Measurements from ENCODE around the gene ZNF761. TPM values are rescaled to one million over a fixed set of nuclear protein-coding genes. Genes with fewer than 3 reads are reported as not detected.
"Not testable (repeated sequence)": the region's sequence is repeated elsewhere in the genome, so short reads cannot be mapped to it uniquely, and the experiment has no call there.

Gene ZNF761
- polyA plus RNA-seq, 1 donor: 15.6 TPM

DNA sequence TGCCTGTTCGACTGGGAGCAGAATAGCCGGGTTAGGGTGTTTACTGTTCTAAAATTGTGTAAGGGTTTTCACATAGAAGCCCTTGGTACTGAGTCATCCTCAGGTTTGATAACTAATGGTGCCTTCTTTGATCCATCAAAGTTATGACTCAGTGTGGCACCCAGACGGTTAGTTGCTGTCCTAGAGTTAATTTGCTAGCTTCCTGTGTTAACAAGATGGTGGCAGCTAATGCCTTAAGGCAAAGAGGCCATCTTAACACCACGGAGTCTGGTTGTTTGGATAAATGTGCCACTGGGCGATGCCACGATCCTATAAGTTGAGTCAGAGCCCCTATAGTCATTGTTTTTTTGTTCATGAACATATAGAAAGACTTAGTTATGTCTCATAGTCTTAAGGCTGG is 43.7 kb downstream of the ZNF761 start:
- peaks cover 17% of the 10 kb centered on the region for H3K9me3 ChIP-seq (ENCODE audit: control insufficient read depth, low read depth, low read length)
- H3K36me3 ChIP-seq (ENCODE audit: control insufficient read depth, insufficient read depth, low read length): peaks cover 18% of the 10 kb centered on the region
- not testable (repeated sequence) for H3K27me3 ChIP-seq (ENCODE audit: control insufficient read depth, insufficient read depth, low read length); DNase-seq; H3K27ac ChIP-seq (ENCODE audit: low read length); H3K4me1 ChIP-seq (ENCODE audit: control insufficient read depth, insufficient read depth, low read length); H3K4me3 ChIP-seq (ENCODE audit: low read length)
- no CpG with 5 or more reads among the region's 6 CpGs for WGBS (ENCODE audit: insufficient coverage, low lambda C conversion rate)

DNA sequence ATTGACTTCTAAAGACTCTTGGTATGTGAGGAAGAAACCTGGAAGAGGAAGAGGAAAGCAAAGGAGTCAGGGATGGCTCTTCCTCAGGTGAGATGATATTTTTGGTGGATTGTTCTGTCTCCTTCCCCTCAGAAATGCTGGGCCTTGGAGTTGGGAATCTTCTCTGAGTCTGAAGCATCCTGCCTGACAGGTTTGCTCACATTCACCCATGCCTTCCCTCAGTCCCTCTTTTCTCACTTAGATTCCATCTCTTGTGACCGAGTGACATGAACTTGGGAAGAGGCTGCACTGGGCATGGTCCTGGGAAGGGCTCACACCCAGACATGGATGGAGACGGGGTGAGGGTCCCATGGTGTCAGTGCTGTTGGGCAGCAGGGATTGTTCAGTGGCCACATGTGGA is 52.0 kb downstream of the ZNF761 start:
- Histone ChIP-seq H3K9me3 (ENCODE audit: control insufficient read depth, low read depth, low read length) (peaks cover 45% of the 10 kb centered on the region), H3K36me3 (ENCODE audit: control insufficient read depth, insufficient read depth, low read length) (peaks cover 28% of the 10 kb centered on the region)
- DNase-seq; H3K4me3 ChIP-seq (ENCODE audit: low read length); H3K4me1 ChIP-seq (ENCODE audit: control insufficient read depth, insufficient read depth, low read length); H3K27ac ChIP-seq (ENCODE audit: low read length); H3K27me3 ChIP-seq (ENCODE audit: control insufficient read depth, insufficient read depth, low read length): not testable (repeated sequence)
- no CpG with 5 or more reads among the region's 2 CpGs for WGBS (ENCODE audit: insufficient coverage, low lambda C conversion rate)

DNA sequence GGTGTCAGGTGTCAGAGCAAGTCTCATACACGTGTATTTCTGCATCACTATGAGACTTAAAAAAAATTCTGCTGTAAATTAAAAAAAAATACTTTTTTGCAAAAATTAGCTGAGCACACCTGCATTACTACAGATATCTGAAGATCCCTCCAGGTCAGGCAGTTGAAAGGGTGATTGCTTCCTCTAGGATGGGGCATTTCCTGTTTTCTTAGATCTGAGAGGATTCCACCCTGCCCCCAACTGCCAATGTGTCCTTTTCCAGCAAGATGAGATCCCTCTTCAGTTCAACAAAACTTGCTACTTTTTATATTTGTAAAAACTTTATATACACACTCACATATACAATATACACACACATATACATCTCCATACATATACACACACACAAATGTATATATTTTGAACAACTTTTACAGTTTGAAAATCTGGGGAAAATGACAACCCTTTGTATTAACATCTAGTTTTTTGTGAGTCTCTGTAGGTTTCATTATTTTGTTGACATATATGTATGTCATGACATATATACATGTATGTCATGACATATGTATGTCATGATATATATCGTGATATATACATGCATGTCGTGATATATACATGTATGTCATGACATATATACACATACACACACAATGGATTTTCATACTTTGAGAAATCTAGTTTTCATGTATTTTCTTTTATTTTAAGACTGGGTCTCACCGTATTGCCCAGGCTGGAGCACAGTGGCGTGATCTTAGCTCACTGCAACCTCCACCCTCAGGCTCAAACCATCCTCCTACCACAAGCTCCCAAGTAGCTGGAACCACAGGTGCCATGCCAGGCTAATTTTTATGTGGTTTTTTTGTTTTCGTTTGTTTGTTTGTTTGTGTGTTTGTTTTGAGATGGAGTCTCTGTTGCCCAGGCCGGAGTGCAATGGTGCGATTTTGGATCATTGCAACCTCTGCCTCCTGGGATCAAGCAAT is 53.5 kb downstream of the ZNF761 start:
- Histone ChIP-seq H3K9me3 (ENCODE audit: control insufficient read depth, low read depth, low read length) (peaks cover 46% of the 10 kb centered on the region), H3K4me3 (ENCODE audit: low read length) (no peak overlapping the region), H3K27ac (ENCODE audit: low read length) (no peak overlapping the region), H3K27me3 (ENCODE audit: control insufficient read depth, insufficient read depth, low read length) (no peaks in the 10 kb centered on the region), H3K36me3 (ENCODE audit: control insufficient read depth, insufficient read depth, low read length) (peaks cover 31% of the 10 kb centered on the region), H3K4me1 (ENCODE audit: control insufficient read depth, insufficient read depth, low read length) (no peaks in the 10 kb centered on the region)
- no CpG with 5 or more reads among the region's 8 CpGs for WGBS (ENCODE audit: insufficient coverage, low lambda C conversion rate)
- no peak for DNase-seq

DNA sequence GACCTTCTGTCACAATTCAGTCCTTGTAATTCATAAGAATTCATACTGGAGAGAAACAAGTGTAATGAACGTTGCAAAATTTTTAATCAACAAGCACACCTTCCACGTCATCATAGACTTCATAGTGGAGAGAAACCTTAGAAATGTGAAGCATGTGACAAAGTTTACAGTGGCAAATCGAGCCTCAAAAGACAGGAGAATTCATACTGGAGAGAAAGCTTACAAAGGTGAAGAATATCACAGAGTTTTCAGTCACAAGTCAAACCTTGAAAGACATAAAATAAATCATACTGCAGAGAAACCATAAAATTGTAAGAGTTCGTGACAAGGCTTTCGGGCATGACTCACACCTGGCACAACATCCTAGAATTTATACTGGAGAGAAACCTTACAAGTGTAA is 60.4 kb downstream of the ZNF761 start:
- Histone ChIP-seq H3K9me3 (ENCODE audit: control insufficient read depth, low read depth, low read length) (peaks cover 46% of the 10 kb centered on the region), H3K4me1 (ENCODE audit: control insufficient read depth, insufficient read depth, low read length) (no peaks in the 10 kb centered on the region), H3K36me3 (ENCODE audit: control insufficient read depth, insufficient read depth, low read length) (peaks cover 29% of the 10 kb centered on the region), H3K27me3 (ENCODE audit: control insufficient read depth, insufficient read depth, low read length) (no peaks in the 10 kb centered on the region), H3K4me3 (ENCODE audit: low read length) (no peak overlapping the region), H3K27ac (ENCODE audit: low read length) (no peak overlapping the region)
- no peak for DNase-seq
- 97% methylated on average over 4 of the region's 5 CpGs for WGBS (ENCODE audit: insufficient coverage, low lambda C conversion rate)

DNA sequence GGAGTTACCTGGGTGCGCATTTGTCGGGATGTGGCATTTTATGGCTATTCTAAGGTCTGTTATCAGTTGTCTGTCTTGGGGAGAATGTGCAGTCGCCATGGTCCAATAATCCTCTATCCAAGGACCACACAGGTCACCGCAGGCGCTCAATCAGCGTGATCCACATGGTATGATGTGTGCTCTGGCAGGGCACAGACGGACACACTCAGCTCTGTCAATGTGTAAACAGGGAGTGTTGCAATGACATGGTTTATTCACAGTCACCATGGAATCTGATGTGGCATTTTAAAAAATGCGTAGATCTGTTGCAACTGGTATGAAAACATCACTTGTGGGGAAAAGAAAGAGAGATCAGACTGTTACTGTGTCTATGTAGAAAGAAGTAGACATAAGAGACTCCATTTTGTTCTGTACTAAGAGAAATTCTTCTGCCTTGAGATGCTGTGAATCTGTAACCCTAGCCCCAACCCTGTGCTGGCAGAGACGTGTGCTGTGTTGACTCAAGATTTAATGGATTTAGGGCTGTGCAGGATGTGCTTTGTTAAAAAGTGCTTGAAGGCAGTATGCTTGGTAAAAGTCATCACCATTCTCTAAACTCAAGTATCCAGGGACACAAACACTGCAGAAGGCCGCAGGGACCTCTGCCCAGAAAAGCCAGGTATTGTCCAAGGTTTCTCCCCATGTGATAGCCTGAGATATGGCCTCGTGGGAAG is 65.7 kb downstream of the ZNF761 start:
- not testable (repeated sequence) for H3K27ac ChIP-seq (ENCODE audit: low read length); H3K36me3 ChIP-seq (ENCODE audit: control insufficient read depth, insufficient read depth, low read length); H3K4me1 ChIP-seq (ENCODE audit: control insufficient read depth, insufficient read depth, low read length); H3K4me3 ChIP-seq (ENCODE audit: low read length); H3K27me3 ChIP-seq (ENCODE audit: control insufficient read depth, insufficient read depth, low read length)
- peak; percentile 60 to 63 for DNase-seq
- no CpG with 5 or more reads among the region's 11 CpGs for WGBS (ENCODE audit: insufficient coverage, low lambda C conversion rate)
- peaks cover 22% of the 10 kb centered on the region for H3K9me3 ChIP-seq (ENCODE audit: control insufficient read depth, low read depth, low read length)

DNA sequence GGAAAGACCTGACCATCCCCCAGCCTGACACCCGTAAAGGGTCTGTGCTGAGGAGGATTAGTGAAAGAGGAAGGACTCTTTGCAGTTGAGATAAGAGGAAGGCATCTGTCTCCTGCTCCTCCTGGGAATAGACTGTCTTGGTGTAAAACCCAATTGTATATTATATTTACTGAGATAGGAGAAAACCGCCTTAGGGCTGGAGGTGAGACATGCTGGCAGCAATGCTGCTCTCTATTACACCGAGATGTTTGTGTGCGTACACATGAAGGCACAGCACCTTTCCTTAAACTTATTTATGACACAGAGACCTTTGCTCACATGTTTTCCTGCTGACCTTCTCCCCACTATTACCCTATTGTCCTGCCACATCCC is 66.2 kb downstream of the ZNF761 start:
- not testable (repeated sequence) for H3K4me3 ChIP-seq (ENCODE audit: low read length); H3K27ac ChIP-seq (ENCODE audit: low read length); H3K27me3 ChIP-seq (ENCODE audit: control insufficient read depth, insufficient read depth, low read length); H3K4me1 ChIP-seq (ENCODE audit: control insufficient read depth, insufficient read depth, low read length); DNase-seq; H3K36me3 ChIP-seq (ENCODE audit: control insufficient read depth, insufficient read depth, low read length)
- no CpG with 5 or more reads among the region's 4 CpGs for WGBS (ENCODE audit: insufficient coverage, low lambda C conversion rate)
- H3K9me3 ChIP-seq (ENCODE audit: control insufficient read depth, low read depth, low read length): peaks cover 18% of the 10 kb centered on the region

DNA sequence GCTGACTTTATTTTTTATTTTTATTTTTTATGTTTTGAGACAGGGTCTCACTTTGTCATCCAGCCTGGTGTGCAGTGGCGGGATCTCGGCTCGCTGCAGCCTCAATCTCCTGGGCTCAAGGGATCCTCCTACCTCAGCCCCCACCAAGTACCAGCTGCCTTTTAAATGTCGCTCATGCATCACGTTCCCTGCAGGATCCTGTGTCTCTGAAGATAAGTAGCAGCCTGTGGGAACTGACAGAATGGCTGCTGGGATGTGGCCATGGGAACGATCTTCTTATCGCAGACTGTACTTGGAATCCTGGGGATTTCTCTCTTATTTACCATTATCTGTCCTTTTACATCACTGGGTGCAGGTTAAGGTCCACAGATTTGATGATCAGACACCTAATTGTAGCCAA is 71.4 kb downstream of the ZNF761 start:
- not testable (repeated sequence) for DNase-seq; H3K9me3 ChIP-seq (ENCODE audit: control insufficient read depth, low read depth, low read length); H3K36me3 ChIP-seq (ENCODE audit: control insufficient read depth, insufficient read depth, low read length); H3K27ac ChIP-seq (ENCODE audit: low read length); H3K4me3 ChIP-seq (ENCODE audit: low read length); H3K27me3 ChIP-seq (ENCODE audit: control insufficient read depth, insufficient read depth, low read length)
- 100% methylated on average over 2 of the region's 7 CpGs for WGBS (ENCODE audit: insufficient coverage, low lambda C conversion rate)
- H3K4me1 ChIP-seq (ENCODE audit: control insufficient read depth, insufficient read depth, low read length): peaks cover 18% of the 10 kb centered on the region

DNA sequence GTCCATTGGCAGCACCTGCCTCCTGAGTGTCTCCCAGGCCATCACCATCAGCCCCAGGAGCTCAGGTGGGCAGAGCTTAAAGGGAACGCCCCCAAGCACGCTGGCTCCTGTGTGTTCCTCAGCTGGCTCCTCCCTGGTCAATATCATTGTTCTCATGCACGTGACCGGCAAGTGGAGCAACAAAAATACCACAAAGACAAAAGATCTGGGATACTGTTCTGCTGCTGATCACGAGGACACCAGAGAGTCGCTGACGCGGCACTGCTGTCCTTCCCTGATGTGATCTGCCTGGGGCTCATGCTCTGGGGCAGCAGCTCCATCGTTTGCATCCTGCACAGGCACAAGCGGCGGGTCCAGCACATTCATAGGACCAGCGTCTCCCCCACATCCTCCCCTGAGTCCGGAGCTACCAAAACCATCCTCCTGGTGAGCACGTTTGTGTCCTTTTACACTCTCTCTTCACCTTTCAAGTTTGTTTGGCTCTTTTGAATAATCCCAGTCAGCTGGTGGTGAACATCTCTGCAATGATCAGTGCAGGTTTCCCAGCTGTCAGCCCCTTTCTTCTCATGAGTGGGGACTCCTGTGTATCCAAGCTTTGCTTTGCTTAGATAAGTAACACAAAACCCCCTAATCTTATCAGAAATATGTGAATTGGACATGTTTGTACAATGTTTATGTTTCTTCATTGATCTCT is 72.0 kb downstream of the ZNF761 start:
- peak in 1 of 2 donors; percentile 16 for DNase-seq
- H3K9me3 ChIP-seq (ENCODE audit: control insufficient read depth, low read depth, low read length); H3K36me3 ChIP-seq (ENCODE audit: control insufficient read depth, insufficient read depth, low read length); H3K4me3 ChIP-seq (ENCODE audit: low read length); H3K27ac ChIP-seq (ENCODE audit: low read length); H3K27me3 ChIP-seq (ENCODE audit: control insufficient read depth, insufficient read depth, low read length): not testable (repeated sequence)
- H3K4me1 ChIP-seq (ENCODE audit: control insufficient read depth, insufficient read depth, low read length): peaks cover 23% of the 10 kb centered on the region
- no CpG with 5 or more reads among the region's 14 CpGs for WGBS (ENCODE audit: insufficient coverage, low lambda C conversion rate)

DNA sequence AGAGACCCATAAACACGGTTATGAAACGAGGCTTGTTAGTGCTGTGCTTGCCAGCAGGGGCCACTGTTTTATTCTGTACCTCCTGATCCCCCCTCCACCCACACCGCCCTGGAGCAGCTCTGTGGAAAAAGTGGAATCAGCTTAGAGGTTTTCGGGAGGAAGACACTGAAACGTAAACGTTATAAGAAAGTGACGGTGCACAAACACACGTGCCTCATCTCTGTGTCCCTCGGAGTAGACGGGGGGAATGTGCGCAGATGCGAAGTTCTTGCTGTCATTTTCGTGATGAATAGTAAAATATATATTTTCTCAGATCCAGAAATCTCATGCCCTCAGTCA is 72.5 kb downstream of the ZNF761 start:
- not testable (repeated sequence) for H3K27ac ChIP-seq (ENCODE audit: low read length); H3K4me3 ChIP-seq (ENCODE audit: low read length); H3K27me3 ChIP-seq (ENCODE audit: control insufficient read depth, insufficient read depth, low read length); H3K9me3 ChIP-seq (ENCODE audit: control insufficient read depth, low read depth, low read length); H3K36me3 ChIP-seq (ENCODE audit: control insufficient read depth, insufficient read depth, low read length)
- peak; percentile 17 to 23 for DNase-seq
- peaks cover 23% of the 10 kb centered on the region for H3K4me1 ChIP-seq (ENCODE audit: control insufficient read depth, insufficient read depth, low read length)
- WGBS (ENCODE audit: insufficient coverage, low lambda C conversion rate): 7% methylated on average over 3 of the region's 13 CpGs

DNA sequence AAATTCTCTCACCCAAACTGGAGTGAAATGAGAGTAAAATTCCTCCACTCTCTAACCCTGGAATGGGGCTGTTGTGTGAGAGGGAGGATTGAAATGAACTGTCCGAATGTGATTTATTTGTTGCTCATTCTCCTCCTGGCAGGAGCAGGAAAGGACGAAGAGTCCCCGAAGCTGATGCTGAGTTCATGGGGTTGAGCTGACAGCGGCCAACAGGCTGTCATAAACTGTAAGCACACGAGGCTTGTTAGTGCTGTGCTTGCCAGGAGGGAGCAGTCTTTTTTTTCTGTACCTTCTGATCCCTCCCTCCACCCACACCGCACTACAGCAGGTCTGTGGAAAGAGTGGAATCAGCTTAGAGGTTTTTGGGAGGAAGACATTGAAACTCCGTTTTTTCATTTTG is 73.1 kb downstream of the ZNF761 start:
- no peaks in the 10 kb centered on the region for H3K9me3 ChIP-seq (ENCODE audit: control insufficient read depth, low read depth, low read length)
- no CpG with 5 or more reads among the region's 7 CpGs for WGBS (ENCODE audit: insufficient coverage, low lambda C conversion rate)
- H3K27ac ChIP-seq (ENCODE audit: low read length): no peak overlapping the region
- DNase-seq: peak; percentile 52 to 54
- no peaks in the 10 kb centered on the region for H3K36me3 ChIP-seq (ENCODE audit: control insufficient read depth, insufficient read depth, low read length)
- no peaks in the 10 kb centered on the region for H3K27me3 ChIP-seq (ENCODE audit: control insufficient read depth, insufficient read depth, low read length)
- no peak overlapping the region for H3K4me3 ChIP-seq (ENCODE audit: low read length)
- H3K4me1 ChIP-seq (ENCODE audit: control insufficient read depth, insufficient read depth, low read length): peaks cover 23% of the 10 kb centered on the region

Measured in large intestine (tissue), 3 donors.